ENCODE measurements around the gene LTBP1.

DNA sequence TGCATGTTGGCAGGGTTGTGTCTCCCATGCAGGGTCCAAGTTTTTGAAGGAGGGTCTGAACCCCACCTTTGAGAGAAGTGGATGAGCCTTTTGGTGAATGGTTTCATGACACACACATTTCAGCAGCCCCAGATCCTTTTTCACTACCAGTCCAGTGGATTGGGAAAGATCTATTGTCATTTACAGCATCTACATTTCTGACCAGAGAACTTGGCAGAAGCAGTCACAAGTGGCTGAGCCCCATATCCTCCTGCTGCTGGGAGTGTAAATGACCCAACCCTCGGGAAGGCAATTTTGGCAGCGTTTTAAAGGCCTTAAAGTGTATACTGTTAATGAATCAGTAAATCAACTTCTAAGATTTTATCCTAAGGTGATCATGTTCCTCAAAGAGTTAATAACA lies 355.6 kb downstream of the LTBP1 start:
- TF ChIP-seq CTCF (IDR thresholded peaks at IDR 0.05) (no peak), POLR2AphosphoS5 (IDR thresholded peaks at IDR 0.05) (no peak), EP300 (IDR thresholded peaks at IDR 0.05) (no peak), POLR2A (IDR thresholded peaks at IDR 0.05) (no peak)
